IgD-negative memory B cell (primary cell): ENCODE results near the gene NBAS. TPM values are rescaled to one million over a fixed set of nuclear protein-coding genes. Genes with fewer than 3 reads are reported as not detected.
"Not testable (repeated sequence)": the region's sequence is repeated elsewhere in the genome, so short reads cannot be mapped to it uniquely, and the experiment has no call there.

Experiments used
- H3K27ac Mint-ChIP-seq, 3 donors: one replicate each; pipeline ENCODE4 v1.8.0; 2020 to 2022; ENCODE audit warnings: mild to moderate bottlenecking in 3 of 3, mixed read lengths in 3 of 3, moderate library complexity in 1 of 3
- H3K27me3 Mint-ChIP-seq: one replicate; pipeline ENCODE4 v1.8.0; 2021; ENCODE audit warnings: mixed read lengths
- H3K36me3 Mint-ChIP-seq: one replicate; pipeline ENCODE4 v1.8.0; 2020; ENCODE audit warnings: mild to moderate bottlenecking, mixed read lengths
- H3K4me1 Mint-ChIP-seq, 3 donors: one replicate each; pipeline ENCODE4 v1.8.0; 2020 to 2022; ENCODE audit warnings: mixed read lengths in 3 of 3, mild to moderate bottlenecking in 1 of 3
- H3K4me3 Mint-ChIP-seq, 4 donors: one replicate each; pipeline ENCODE4 v1.8.0; 2020 to 2022; ENCODE audit warnings: mild to moderate bottlenecking in 4 of 4, mixed read lengths in 4 of 4, moderate library complexity in 3 of 4
- H3K9me3 Mint-ChIP-seq, 3 donors: one replicate each; pipeline ENCODE4 v1.8.0; 2020 to 2021; ENCODE audit warnings: mixed read lengths in 3 of 3, mild to moderate bottlenecking in 1 of 3
- polyA plus RNA-seq: library from polyadenylated mRNA; unstranded; fragments of 300-500 nt; fragmentation: Illumina TruSeq; gene quantifications from one replicate; pipeline ENCODE4 v1.2.3, GENCODE V29; 2021

Gene NBAS
- polyA plus RNA-seq, 1 donor from 2014 or later = 12.6 TPM

- Mint-ChIP-seq H3K36me3 (peaks cover 15% of the 10 kb centered on the region), H3K27ac (peak overlapping the region in 2 of 3 donors; percentile 5 to 9), H3K9me3 (no peaks in the 10 kb centered on the region), H3K27me3 (no peaks in the 10 kb centered on the region), H3K4me3 (peak overlapping the region in 2 of 4 donors; percentile 45 to 46), H3K4me1 (peaks cover 17 to 18% (median 17%) of the 10 kb centered on the region in 3 donors)
These were observed 21.1 kb downstream of the NBAS start for GRCh38 chr2:15539999-15540398.

DNA sequence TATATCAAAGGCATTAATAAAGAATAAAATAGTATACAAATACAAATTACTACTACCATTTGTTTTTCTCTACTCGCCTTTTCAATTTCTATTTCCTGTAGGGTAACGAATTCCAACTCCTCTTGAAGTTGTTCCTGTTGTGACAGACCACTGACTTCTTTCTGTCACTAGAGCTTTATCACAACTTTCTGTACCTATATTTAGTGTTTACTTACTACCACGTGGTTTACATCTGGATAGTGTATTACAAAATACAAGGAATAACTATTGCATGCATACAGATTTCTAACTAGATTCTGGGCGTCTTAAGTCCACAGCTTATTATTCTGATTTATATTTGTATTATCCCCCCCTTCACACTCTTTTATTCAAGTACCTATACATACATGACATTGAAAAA is 22.3 kb downstream of the NBAS start:
- Mint-ChIP-seq H3K9me3 (no peaks in the 10 kb centered on the region), H3K4me3 (no peak overlapping the region), H3K36me3 (peaks cover 15% of the 10 kb centered on the region), H3K27me3 (no peaks in the 10 kb centered on the region), H3K27ac (no peak overlapping the region), H3K4me1 (peaks cover 17 to 18% (median 17%) of the 10 kb centered on the region in 3 donors)

DNA sequence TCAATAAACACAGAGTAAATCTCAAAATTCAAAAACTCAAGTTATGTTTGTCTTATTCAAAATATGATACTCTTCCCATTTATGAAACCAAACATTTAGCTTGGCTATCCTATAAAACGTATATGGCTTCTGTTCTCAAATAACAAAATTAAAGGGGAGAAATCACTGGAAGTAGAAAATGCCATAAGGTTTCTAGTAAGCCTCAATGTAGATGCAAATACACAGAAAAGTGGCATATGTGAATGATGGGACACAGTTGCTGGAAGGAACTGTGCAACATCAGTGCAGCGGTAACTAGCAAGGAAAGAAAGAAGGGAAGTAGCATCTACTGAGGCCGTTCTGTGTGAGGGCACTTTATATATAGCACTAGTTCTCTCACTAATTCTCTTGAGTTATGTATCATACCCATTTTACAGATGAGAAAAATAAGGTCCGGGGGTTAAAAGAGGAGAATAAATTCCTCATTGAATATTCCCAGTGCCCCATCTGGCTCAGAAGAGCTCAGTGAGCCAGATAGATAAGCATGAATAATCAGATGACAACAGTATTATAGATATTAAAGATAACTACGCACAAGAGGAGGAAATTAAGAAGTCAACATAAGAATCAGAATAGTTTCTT is 27.2 kb downstream of the NBAS start:
- peaks cover 18% of the 10 kb centered on the region for H3K36me3 Mint-ChIP-seq
- no peak overlapping the region for H3K4me3 Mint-ChIP-seq
- H3K27me3 Mint-ChIP-seq = no peaks in the 10 kb centered on the region
- peak overlapping the region in 1 of 3 donors; percentile 16 for H3K27ac Mint-ChIP-seq
- no peaks in the 10 kb centered on the region for H3K9me3 Mint-ChIP-seq
- H3K4me1 Mint-ChIP-seq = peaks cover 0 to 4% (median 1%) of the 10 kb centered on the region in 3 donors

- H3K4me3 Mint-ChIP-seq = no peak overlapping the region
- H3K27ac Mint-ChIP-seq = no peak overlapping the region
- peaks cover 0 to 3% (median 1%) of the 10 kb centered on the region in 3 donors for H3K4me1 Mint-ChIP-seq
- no peaks in the 10 kb centered on the region for H3K27me3 Mint-ChIP-seq
- peaks cover 17% of the 10 kb centered on the region for H3K36me3 Mint-ChIP-seq
- no peaks in the 10 kb centered on the region for H3K9me3 Mint-ChIP-seq
These were observed 28.1 kb downstream of the NBAS start for GRCh38 chr2:15532996-15533395.

DNA sequence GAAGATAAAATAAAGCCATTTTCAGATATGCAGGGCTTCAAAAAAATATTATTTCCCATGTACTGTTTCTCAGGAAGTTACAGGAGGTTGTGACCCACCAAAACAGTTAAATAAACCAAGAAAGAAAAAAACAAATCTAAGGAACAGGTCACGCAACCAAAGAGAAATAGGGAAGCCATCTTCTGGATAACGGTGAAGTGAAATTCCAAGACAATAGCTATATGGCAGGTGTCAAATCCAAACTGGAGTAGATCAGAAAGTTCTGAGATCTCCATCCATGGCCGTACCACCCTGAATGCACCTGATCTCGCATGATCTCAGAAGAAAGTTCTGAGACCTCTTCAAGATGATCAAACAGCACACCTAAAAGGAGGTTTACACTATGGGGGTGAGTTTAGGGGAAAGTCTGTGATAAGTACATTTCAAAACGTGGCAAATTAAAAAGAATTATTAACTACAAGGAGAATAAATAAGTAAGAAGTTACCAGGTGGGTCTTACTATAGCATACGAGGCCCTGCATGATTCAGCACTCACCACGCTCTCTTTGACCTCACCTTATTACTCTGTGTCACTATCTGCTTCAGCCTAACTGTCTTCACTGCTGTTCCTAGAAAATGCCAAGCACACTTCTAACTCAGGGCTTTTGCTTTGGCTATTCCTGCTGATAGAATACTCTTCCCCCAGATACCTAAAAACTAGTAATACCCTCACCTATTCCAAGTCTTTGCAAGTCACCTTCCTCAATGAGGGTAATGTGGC is 29.9 kb downstream of the NBAS start:
- Mint-ChIP-seq H3K9me3 (no peaks in the 10 kb centered on the region), H3K27ac (no peak overlapping the region), H3K36me3 (peaks cover 18% of the 10 kb centered on the region), H3K4me1 (peaks cover 0 to 1% (median 0%) of the 10 kb centered on the region in 3 donors), H3K27me3 (no peaks in the 10 kb centered on the region), H3K4me3 (no peak overlapping the region)

- H3K9me3 Mint-ChIP-seq = no peaks in the 10 kb centered on the region
These were observed 33.9 kb downstream of the NBAS start for GRCh38 chr2:15527074-15527739.

DNA sequence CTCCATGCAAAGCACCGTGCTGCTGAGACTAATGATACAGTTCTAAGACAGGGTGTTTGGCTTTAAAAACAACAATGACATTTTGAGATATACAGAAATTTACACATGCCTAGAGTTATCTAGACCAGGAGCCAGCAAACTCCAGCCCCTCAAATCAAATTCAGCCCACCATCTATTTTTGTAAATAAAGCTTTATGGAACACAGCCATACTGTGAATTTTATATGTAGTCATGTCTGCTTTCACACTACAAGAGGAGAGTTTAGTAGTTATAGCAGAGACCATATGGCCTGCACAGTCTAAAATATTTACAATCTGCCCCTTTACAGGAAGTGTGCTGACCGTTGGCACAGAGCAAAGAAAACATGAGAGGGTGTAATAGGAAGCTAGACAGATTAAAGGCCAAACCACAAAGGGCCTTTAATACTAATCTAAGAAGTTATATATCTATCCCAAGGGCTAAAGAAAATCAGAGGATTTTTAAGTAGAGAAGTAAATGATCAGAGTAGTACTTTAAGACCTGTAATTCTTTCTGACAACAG is 39.4 kb downstream of the NBAS start:
- Mint-ChIP-seq H3K4me3 (peak overlapping the region in 1 of 4 donors; percentile 4), H3K4me1 (no peaks in the 10 kb centered on the region), H3K27ac (peak overlapping the region in 1 of 3 donors; percentile 15), H3K27me3 (no peaks in the 10 kb centered on the region), H3K36me3 (peaks cover 23% of the 10 kb centered on the region), H3K9me3 (no peaks in the 10 kb centered on the region)

More at GRCh38 chr2:15527074-15527739, 33.9 kb downstream of the NBAS start:
- peaks cover 18% of the 10 kb centered on the region for H3K36me3 Mint-ChIP-seq
- H3K4me3 Mint-ChIP-seq = no peak overlapping the region
- no peaks in the 10 kb centered on the region for H3K27me3 Mint-ChIP-seq
- H3K4me1 Mint-ChIP-seq = peaks cover 0 to 1% (median 0%) of the 10 kb centered on the region in 3 donors
- no peak overlapping the region for H3K27ac Mint-ChIP-seq

GRCh38 chr2:15520346-15520745 is 40.8 kb downstream of the NBAS start:
- H3K36me3 Mint-ChIP-seq = peaks cover 22% of the 10 kb centered on the region
- H3K4me1 Mint-ChIP-seq = no peaks in the 10 kb centered on the region
- H3K9me3 Mint-ChIP-seq = no peaks in the 10 kb centered on the region
- H3K27me3 Mint-ChIP-seq = no peaks in the 10 kb centered on the region
- H3K4me3 Mint-ChIP-seq = no peak overlapping the region
- H3K27ac Mint-ChIP-seq = no peak overlapping the region

GRCh38 chr2:15518759-15519158 is 42.4 kb downstream of the NBAS start:
- not testable (repeated sequence) for H3K9me3 Mint-ChIP-seq, H3K27me3 Mint-ChIP-seq, H3K27ac Mint-ChIP-seq, H3K4me3 Mint-ChIP-seq, H3K4me1 Mint-ChIP-seq
- H3K36me3 Mint-ChIP-seq = peaks cover 20% of the 10 kb centered on the region

GRCh38 chr2:15517793-15518192 is 43.3 kb downstream of the NBAS start:
- H3K4me1 Mint-ChIP-seq = no peaks in the 10 kb centered on the region
- no peak overlapping the region for H3K4me3 Mint-ChIP-seq
- peaks cover 26% of the 10 kb centered on the region for H3K36me3 Mint-ChIP-seq
- no peaks in the 10 kb centered on the region for H3K27me3 Mint-ChIP-seq
- no peak overlapping the region for H3K27ac Mint-ChIP-seq
- H3K9me3 Mint-ChIP-seq = no peaks in the 10 kb centered on the region

DNA sequence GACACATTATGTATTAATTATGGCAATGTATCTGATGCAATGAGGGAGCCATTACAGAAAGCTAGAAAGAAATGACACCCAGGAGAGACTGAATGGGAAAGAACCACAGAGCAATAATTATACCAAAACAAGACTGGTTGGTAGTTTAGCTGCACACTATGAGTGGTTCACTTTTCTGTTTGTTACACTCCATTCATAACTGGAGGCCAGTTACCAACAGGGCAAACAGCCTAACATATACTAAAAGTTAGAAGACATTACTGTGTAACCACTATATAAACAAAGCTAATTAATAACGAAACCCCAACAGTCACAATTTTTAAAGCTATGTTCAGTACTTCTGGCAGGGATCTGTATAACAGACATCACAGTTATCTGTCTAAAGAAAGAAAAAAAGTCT is 49.4 kb downstream of the NBAS start:
- H3K36me3 Mint-ChIP-seq = peaks cover 17% of the 10 kb centered on the region
- no peaks in the 10 kb centered on the region for H3K27me3 Mint-ChIP-seq
- H3K4me1 Mint-ChIP-seq = no peaks in the 10 kb centered on the region
- H3K4me3 Mint-ChIP-seq = no peak overlapping the region
- H3K27ac Mint-ChIP-seq = no peak overlapping the region
- no peaks in the 10 kb centered on the region for H3K9me3 Mint-ChIP-seq

DNA sequence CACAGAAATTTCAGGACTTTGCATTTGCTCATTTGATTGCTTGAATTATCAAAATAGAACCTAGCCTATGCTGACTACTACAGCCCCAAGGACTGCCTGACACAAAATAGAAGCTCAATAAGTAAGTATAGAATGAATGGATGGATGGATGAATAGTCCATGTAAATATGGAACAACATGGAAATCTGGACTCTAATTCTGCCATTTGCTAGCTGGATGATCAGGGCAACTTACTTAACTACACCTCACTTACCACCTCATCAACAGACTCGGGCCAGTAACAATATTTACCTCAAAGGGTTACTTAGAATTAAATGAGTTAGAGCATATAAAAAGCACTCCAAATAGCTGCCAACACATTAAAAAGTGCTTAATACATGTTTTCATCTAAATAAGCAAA is 50.6 kb downstream of the NBAS start:
- H3K36me3 Mint-ChIP-seq = peaks cover 20% of the 10 kb centered on the region
- no peaks in the 10 kb centered on the region for H3K4me1 Mint-ChIP-seq
- no peak overlapping the region for H3K4me3 Mint-ChIP-seq
- no peaks in the 10 kb centered on the region for H3K9me3 Mint-ChIP-seq
- no peaks in the 10 kb centered on the region for H3K27me3 Mint-ChIP-seq
- no peak overlapping the region for H3K27ac Mint-ChIP-seq

GRCh38 chr2:15510131-15510530 is 51.0 kb downstream of the NBAS start:
- peaks cover 25% of the 10 kb centered on the region for H3K36me3 Mint-ChIP-seq
- H3K4me3 Mint-ChIP-seq = no peak overlapping the region
- no peak overlapping the region for H3K27ac Mint-ChIP-seq
- no peaks in the 10 kb centered on the region for H3K9me3 Mint-ChIP-seq
- H3K4me1 Mint-ChIP-seq = no peaks in the 10 kb centered on the region
- no peaks in the 10 kb centered on the region for H3K27me3 Mint-ChIP-seq

DNA sequence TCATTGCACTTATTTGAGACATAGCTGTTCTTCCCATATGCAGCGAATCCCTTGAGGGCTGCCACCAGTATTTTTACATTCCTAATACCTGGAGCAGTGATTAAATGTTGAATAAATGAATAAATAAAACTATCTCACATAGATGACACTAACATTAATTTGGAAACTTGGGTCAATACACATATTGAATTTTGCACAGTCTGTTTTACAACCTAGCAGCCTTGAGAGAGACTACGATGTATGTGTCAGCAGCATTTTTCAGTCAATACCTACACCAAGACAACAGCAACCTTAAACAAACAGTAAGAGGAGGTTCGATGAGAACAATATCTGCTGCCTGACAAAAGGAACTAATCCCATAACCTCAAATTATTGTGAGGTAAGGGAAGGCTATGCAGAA is 53.4 kb downstream of the NBAS start:
- Mint-ChIP-seq H3K27ac (no peak overlapping the region), H3K9me3 (no peaks in the 10 kb centered on the region), H3K36me3 (peaks cover 23% of the 10 kb centered on the region), H3K4me3 (no peak overlapping the region), H3K27me3 (no peaks in the 10 kb centered on the region), H3K4me1 (no peaks in the 10 kb centered on the region)

DNA sequence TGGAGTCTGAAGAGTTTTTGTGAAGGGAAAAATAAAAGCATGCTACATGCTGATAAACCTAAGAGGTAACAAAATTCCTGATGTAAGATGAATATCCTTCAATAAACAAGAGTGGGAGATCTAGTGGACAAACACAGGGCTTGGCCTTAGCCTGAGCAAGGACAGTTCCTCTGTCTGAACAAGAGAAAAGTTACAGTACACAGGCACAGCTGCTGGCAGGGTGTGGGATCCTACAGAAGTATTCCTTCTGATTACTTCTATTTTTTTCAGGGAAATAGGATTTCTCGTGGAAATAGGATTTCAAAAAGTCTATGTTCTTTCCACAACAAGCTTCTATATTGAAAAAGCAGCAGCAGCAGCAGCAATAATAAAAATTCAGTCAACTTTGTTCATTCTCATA is 54.1 kb downstream of the NBAS start:
- H3K27me3 Mint-ChIP-seq = no peaks in the 10 kb centered on the region
- no peak overlapping the region for H3K27ac Mint-ChIP-seq
- H3K4me3 Mint-ChIP-seq = no peak overlapping the region
- peaks cover 22% of the 10 kb centered on the region for H3K36me3 Mint-ChIP-seq
- no peaks in the 10 kb centered on the region for H3K4me1 Mint-ChIP-seq
- no peaks in the 10 kb centered on the region for H3K9me3 Mint-ChIP-seq
